Breast epithelium (tissue), 3 donors: Measurements from ENCODE around the gene KIAA0825.

Experiments
- POLR2A ChIP-seq: fragments of 450-650 bp; IDR thresholded peaks from one replicate; pipeline ENCODE4 v1.6.1; 2016; ENCODE audit warnings: antibody characterized with exemption, mild to moderate bottlenecking, moderate library complexity
- TF ChIP-seq, protein P1 (sequence below), 3 donors: fragments of 450-650 bp; IDR thresholded peaks; one replicate each; pipeline ENCODE4 v1.5.1; 2016 to 2017; ENCODE audit warnings: antibody characterized with exemption in 3 of 3, mild to moderate bottlenecking in 3 of 3, moderate library complexity in 3 of 3

- TF ChIP-seq, protein P1, sequence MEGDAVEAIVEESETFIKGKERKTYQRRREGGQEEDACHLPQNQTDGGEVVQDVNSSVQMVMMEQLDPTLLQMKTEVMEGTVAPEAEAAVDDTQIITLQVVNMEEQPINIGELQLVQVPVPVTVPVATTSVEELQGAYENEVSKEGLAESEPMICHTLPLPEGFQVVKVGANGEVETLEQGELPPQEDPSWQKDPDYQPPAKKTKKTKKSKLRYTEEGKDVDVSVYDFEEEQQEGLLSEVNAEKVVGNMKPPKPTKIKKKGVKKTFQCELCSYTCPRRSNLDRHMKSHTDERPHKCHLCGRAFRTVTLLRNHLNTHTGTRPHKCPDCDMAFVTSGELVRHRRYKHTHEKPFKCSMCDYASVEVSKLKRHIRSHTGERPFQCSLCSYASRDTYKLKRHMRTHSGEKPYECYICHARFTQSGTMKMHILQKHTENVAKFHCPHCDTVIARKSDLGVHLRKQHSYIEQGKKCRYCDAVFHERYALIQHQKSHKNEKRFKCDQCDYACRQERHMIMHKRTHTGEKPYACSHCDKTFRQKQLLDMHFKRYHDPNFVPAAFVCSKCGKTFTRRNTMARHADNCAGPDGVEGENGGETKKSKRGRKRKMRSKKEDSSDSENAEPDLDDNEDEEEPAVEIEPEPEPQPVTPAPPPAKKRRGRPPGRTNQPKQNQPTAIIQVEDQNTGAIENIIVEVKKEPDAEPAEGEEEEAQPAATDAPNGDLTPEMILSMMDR (IDR thresholded peaks at IDR 0.05): no peak
- TF ChIP-seq POLR2A: no peak
Measured at GRCh38 chr5:94445726-94446125, 172.7 kb downstream of the KIAA0825 start.
